ENCODE results near the gene SH3BGRL. TPM values are rescaled to one million over a fixed set of nuclear protein-coding genes. Genes with fewer than 3 reads are reported as not detected.

The SH3BGRL gene
- 166 TPM in 2 replicates for total RNA-seq
- long read RNA-seq, transcript SH3BGRL-201 (4 exons, 1,923 nt) = major isoform, 957 of 984 reads
- long read RNA-seq, partial matches to known transcripts = 16 of 984 reads
- long read RNA-seq, other reads (novel, unspliced or antisense) = 10 of 984 reads

GRCh38 chrX:81201671-81202455 is at the start of gene SH3BGRL, which contains the start of gene HMGN5:
Gene SH3BGRL (plus strand): TSS chrX:81202102. CDS start chrX:81202201, 99 bp downstream.
Gene HMGN5 (minus strand): TSS chrX:81201913. CDS start chrX:81121549, 80,364 bp downstream.
- Mint-ChIP-seq H3K36me3 (ENCODE audit: unreplicated experiment) (peaks cover 3% of the 10 kb centered on the region), H3K27ac (ENCODE audit: unreplicated experiment) (peak within 1 kb of the TSS; percentile 96), H3K27me3 (ENCODE audit: unreplicated experiment) (no peaks in the 10 kb centered on the region)

GRCh38 chrX:81168391-81168790 is 33.5 kb upstream of the SH3BGRL start:
- no peak for DNase-seq (ENCODE audit: extremely low spot score, unreplicated experiment)
- no peaks in the 10 kb centered on the region for H3K4me1 Mint-ChIP-seq (ENCODE audit: unreplicated experiment)
- H3K9me3 Mint-ChIP-seq (ENCODE audit: unreplicated experiment) = no peaks in the 10 kb centered on the region
- H3K27me3 Mint-ChIP-seq (ENCODE audit: unreplicated experiment) = no peaks in the 10 kb centered on the region
- H3K27ac Mint-ChIP-seq (ENCODE audit: unreplicated experiment) = no peak overlapping the region
- no peaks in the 10 kb centered on the region for H3K36me3 Mint-ChIP-seq (ENCODE audit: unreplicated experiment)
- TF ChIP-seq CTCF (IDR thresholded peaks at IDR 0.05) = no peak
- H3K4me3 Mint-ChIP-seq (ENCODE audit: unreplicated experiment) = no peak overlapping the region

More at GRCh38 chrX:81201671-81202455, at the start of gene SH3BGRL, which contains the start of gene HMGN5:
- peak within 1 kb of the TSS; percentile 96 for H3K4me3 Mint-ChIP-seq (ENCODE audit: unreplicated experiment)
- DNase-seq (ENCODE audit: extremely low spot score, unreplicated experiment) = peak; percentile 90
- TF ChIP-seq CTCF (IDR thresholded peaks at IDR 0.05) = no peak
- H3K4me1 Mint-ChIP-seq (ENCODE audit: unreplicated experiment) = peaks cover 23% of the 10 kb centered on the region
- peaks cover 17% of the 10 kb centered on the region for H3K9me3 Mint-ChIP-seq (ENCODE audit: unreplicated experiment)

- TF ChIP-seq CTCF (IDR thresholded peaks at IDR 0.05) = peak; percentile 48
- no peaks in the 10 kb centered on the region for H3K27me3 Mint-ChIP-seq (ENCODE audit: unreplicated experiment)
- no peak overlapping the region for H3K4me3 Mint-ChIP-seq (ENCODE audit: unreplicated experiment)
- H3K27ac Mint-ChIP-seq (ENCODE audit: unreplicated experiment) = no peak overlapping the region
- H3K4me1 Mint-ChIP-seq (ENCODE audit: unreplicated experiment) = no peaks in the 10 kb centered on the region
- no peak for DNase-seq (ENCODE audit: extremely low spot score, unreplicated experiment)
- H3K36me3 Mint-ChIP-seq (ENCODE audit: unreplicated experiment) = no peaks in the 10 kb centered on the region
- H3K9me3 Mint-ChIP-seq (ENCODE audit: unreplicated experiment) = peaks cover 8% of the 10 kb centered on the region
These were observed 27.6 kb upstream of the SH3BGRL start for GRCh38 chrX:81174286-81174685.

- Mint-ChIP-seq H3K4me3 (ENCODE audit: unreplicated experiment) (no peak overlapping the region), H3K36me3 (ENCODE audit: unreplicated experiment) (no peaks in the 10 kb centered on the region), H3K9me3 (ENCODE audit: unreplicated experiment) (peaks cover 8% of the 10 kb centered on the region), H3K27ac (ENCODE audit: unreplicated experiment) (no peak overlapping the region), H3K4me1 (ENCODE audit: unreplicated experiment) (no peaks in the 10 kb centered on the region), H3K27me3 (ENCODE audit: unreplicated experiment) (no peaks in the 10 kb centered on the region)
- no peak for TF ChIP-seq CTCF (IDR thresholded peaks at IDR 0.05)
- DNase-seq (ENCODE audit: extremely low spot score, unreplicated experiment) = no peak
These were observed 6.6 kb upstream of the SH3BGRL start for GRCh38 chrX:81195259-81195658.

- Mint-ChIP-seq H3K36me3 (ENCODE audit: unreplicated experiment) (no peaks in the 10 kb centered on the region), H3K4me1 (ENCODE audit: unreplicated experiment) (peaks cover under 1% of the 10 kb centered on the region), H3K9me3 (ENCODE audit: unreplicated experiment) (peaks cover 8% of the 10 kb centered on the region), H3K27ac (ENCODE audit: unreplicated experiment) (no peak overlapping the region), H3K4me3 (ENCODE audit: unreplicated experiment) (no peak overlapping the region), H3K27me3 (ENCODE audit: unreplicated experiment) (no peaks in the 10 kb centered on the region)
- TF ChIP-seq CTCF (IDR thresholded peaks at IDR 0.05) = peak; percentile 53
- no peak for DNase-seq (ENCODE audit: extremely low spot score, unreplicated experiment)
These were observed 6.2 kb upstream of the SH3BGRL start for GRCh38 chrX:81195712-81196111.
